ENCODE results near the gene RNF17.
"Not testable (repeated sequence)": the region's sequence is repeated elsewhere in the genome, so short reads cannot be mapped to it uniquely, and the experiment has no call there.

Gene RNF17

GRCh38 chr13:24742294-24742693 is 21.7 kb upstream of the RNF17 start:
- no peak for DNase-seq (ENCODE audit: low read depth, low spot score)

GRCh38 chr13:24742977-24743376 is 21.0 kb upstream of the RNF17 start:
- no peak for DNase-seq (ENCODE audit: low read depth, low spot score)

- no peak for DNase-seq (ENCODE audit: low read depth, low spot score)
These were observed 19.7 kb upstream of the RNF17 start for GRCh38 chr13:24744247-24744646.

GRCh38 chr13:24745516-24745860 is 18.5 kb upstream of the RNF17 start:
- no peak for DNase-seq (ENCODE audit: low read depth, low spot score)

GRCh38 chr13:24745861-24746617 is 17.9 kb upstream of the RNF17 start:
- DNase-seq (ENCODE audit: low read depth, low spot score): no peak

GRCh38 chr13:24746618-24747247 is 17.2 kb upstream of the RNF17 start:
- no peak for DNase-seq (ENCODE audit: low read depth, low spot score)

- DNase-seq (ENCODE audit: low read depth, low spot score): no peak
These were observed 16.5 kb upstream of the RNF17 start for GRCh38 chr13:24747248-24748060.

GRCh38 chr13:24748061-24748400 is 15.9 kb upstream of the RNF17 start:
- no peak for DNase-seq (ENCODE audit: low read depth, low spot score)

- no peak for DNase-seq (ENCODE audit: low read depth, low spot score)
These were observed 4.8 kb upstream of the RNF17 start for GRCh38 chr13:24759197-24759596.

GRCh38 chr13:24764276-24764630 is 284 bp downstream of the RNF17 start:
- no peak for DNase-seq (ENCODE audit: low read depth, low spot score)

- no peak for DNase-seq (ENCODE audit: low read depth, low spot score)
These were observed 13.2 kb downstream of the RNF17 start for GRCh38 chr13:24777171-24777570.

- no peak for DNase-seq (ENCODE audit: low read depth, low spot score)
These were observed 20.4 kb downstream of the RNF17 start for GRCh38 chr13:24784319-24784718.

GRCh38 chr13:24788538-24788937 is 24.6 kb downstream of the RNF17 start:
- DNase-seq (ENCODE audit: low read depth, low spot score): no peak

GRCh38 chr13:24802074-24802473 is 38.1 kb downstream of the RNF17 start:
- DNase-seq (ENCODE audit: low read depth, low spot score): no peak

GRCh38 chr13:24821207-24821606 is 57.2 kb downstream of the RNF17 start:
- DNase-seq (ENCODE audit: low read depth, low spot score): no peak

- DNase-seq (ENCODE audit: low read depth, low spot score): no peak
These were observed 58.7 kb downstream of the RNF17 start for GRCh38 chr13:24822640-24823039.

- DNase-seq (ENCODE audit: low read depth, low spot score): not testable (repeated sequence)
These were observed 59.2 kb downstream of the RNF17 start for GRCh38 chr13:24823122-24823710.

- DNase-seq (ENCODE audit: low read depth, low spot score): no peak
These were observed 63.8 kb downstream of the RNF17 start for GRCh38 chr13:24827799-24828198.

- no peak for DNase-seq (ENCODE audit: low read depth, low spot score)
These were observed 71.0 kb downstream of the RNF17 start for GRCh38 chr13:24834902-24835510.

- not testable (repeated sequence) for DNase-seq (ENCODE audit: low read depth, low spot score)
These were observed 73.6 kb downstream of the RNF17 start for GRCh38 chr13:24837528-24837927.

- DNase-seq (ENCODE audit: low read depth, low spot score): no peak
These were observed 78.7 kb downstream of the RNF17 start for GRCh38 chr13:24842549-24843274.
